Measurements from ENCODE around the gene NOL11. TPM values are rescaled to one million over a fixed set of nuclear protein-coding genes. Genes with fewer than 3 reads are reported as not detected.
A peak's percentile ranks its signal among the peaks of the same experiment; 100 is the strongest.

NOL11 gene
- total and polyA plus RNA-seq, 2 of the 8 experiments (the other 6 are each of a cell fraction or from before 2014, with no cell fraction given): 58.0 to 97.2 TPM

DNA sequence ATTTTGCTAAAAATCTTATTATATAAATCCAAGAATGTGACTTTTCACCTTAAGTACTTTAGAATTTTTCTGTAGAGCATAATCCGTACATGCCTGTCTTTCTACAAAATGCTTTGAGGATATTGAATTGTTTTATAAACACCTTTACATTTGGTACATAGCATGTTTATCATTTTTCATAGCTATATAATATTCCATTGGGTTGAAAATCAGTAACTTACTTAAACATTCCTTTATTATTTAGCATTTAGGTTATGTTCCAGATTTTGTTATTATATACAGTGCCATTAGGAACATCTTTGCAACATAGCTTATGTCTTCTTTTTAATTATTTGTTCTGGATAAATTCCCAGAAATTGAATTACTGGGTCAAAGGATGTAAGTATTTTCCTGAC is 17.0 kb upstream of the NOL11 start:
- H4K20me1 ChIP-seq (replicated peaks in 1 of 2; ENCODE audit: control insufficient read depth in 1 of 2, insufficient read depth in 2 of 2, low read length in 2 of 2): no peaks in the 10 kb centered on the region
- no peak for TF ChIP-seq RNF2 (IDR thresholded peaks at IDR 0.05; ENCODE audit: borderline replicate concordance, low read depth, low read length, missing control alignments, poor library complexity, severe bottlenecking)
- TF ChIP-seq CTBP2 (IDR thresholded peaks at IDR 0.05; ENCODE audit: borderline replicate concordance, insufficient read depth, insufficient read length, low read length): no peak
- peak; percentile 74; the same call in 1 of the 2 replicates for TF ChIP-seq KDM1A (IDR thresholded peaks at IDR 0.05; ENCODE audit: borderline replicate concordance, low read length)
- no peak for TF ChIP-seq RAD21 (IDR thresholded peaks at IDR 0.05 in 1 of 2, conservative IDR thresholded peaks at IDR 0.05 in 1 of 2; ENCODE audit: low read depth in 2 of 2, low read length in 2 of 2)
- peak in 1 of 2 experiments; percentile 46; a peak in 1 of 4 replicates for TF ChIP-seq HDAC2 (IDR thresholded peaks at IDR 0.05; ENCODE audit: borderline replicate concordance in 1 of 2, low read depth in 2 of 2, low read length in 2 of 2)
- no peak for TF ChIP-seq SIX5 (IDR thresholded peaks at IDR 0.05; ENCODE audit: low read depth, low read length)
- no peak for TF ChIP-seq GTF2F1 (IDR thresholded peaks at IDR 0.05; ENCODE audit: borderline replicate concordance, low read depth, low read length)
- H2BK20ac ChIP-seq (ENCODE audit: low read length): no peak overlapping the region
- H3K18ac ChIP-seq (ENCODE audit: extremely low read depth, low read length): no peak overlapping the region
- H2BK15ac ChIP-seq (ENCODE audit: low read length): no peak overlapping the region
- no peak overlapping the region for H2BK120ac ChIP-seq (replicated peaks; ENCODE audit: low read depth, low read length)
- no peak overlapping the region for H3K14ac ChIP-seq (ENCODE audit: insufficient read length)
- no peak overlapping the region for H4K91ac ChIP-seq (replicated peaks; ENCODE audit: insufficient read length, low read length)
- no peaks in the 10 kb centered on the region for H3K23me2 ChIP-seq (ENCODE audit: low read depth, low read length)
- no peak overlapping the region for H4K8ac ChIP-seq (ENCODE audit: extremely low read depth, insufficient read depth, low read length)
- H3K9me3 ChIP-seq (ENCODE audit: insufficient read depth in 2 of 2, low read depth in 1 of 2, low read length in 1 of 2): no peaks in the 10 kb centered on the region; a peak in 1 of 4 replicates
- no peak for FAIRE-seq
- 88% methylated on average over 1 of the region's 1 CpG; no CpG with 5 or more reads in 1 of the 2 experiments for WGBS, 2 experiments (ENCODE audit: extremely low coverage in 1 of 2, insufficient coverage in 1 of 2, insufficient read length in 1 of 2, insufficient replicate concordance in 2 of 2, low coverage in 1 of 2, low lambda C conversion rate in 2 of 2, missing lambda C conversion rate in 1 of 2)
- H3K23ac ChIP-seq (ENCODE audit: insufficient read length): no peak overlapping the region
- DNase-seq (ENCODE audit: low read depth in 1 of 2, low spot score in 2 of 2): no peak
- no peak overlapping the region for H3K9ac ChIP-seq (replicated peaks in 1 of 4; ENCODE audit: extremely low read depth in 1 of 4, low read depth in 3 of 4, low read length in 3 of 4)
- H3K56ac ChIP-seq (replicated peaks; ENCODE audit: insufficient read length, low read depth, low read length): no peak overlapping the region
- H3K79me2 ChIP-seq (ENCODE audit: control insufficient read depth in 1 of 2, insufficient read depth in 2 of 2, low read length in 2 of 2): no peaks in the 10 kb centered on the region
- no peaks in the 10 kb centered on the region; a peak in 1 of 7 replicates for H3K4me1 ChIP-seq (replicated peaks in 1 of 4; ENCODE audit: control insufficient read depth in 3 of 4, insufficient read depth in 4 of 4, low read length in 3 of 4)
- H3K27me3 ChIP-seq (replicated peaks in 1 of 4; ENCODE audit: control insufficient read depth in 3 of 4, extremely low read depth in 1 of 4, insufficient read depth in 3 of 4, low read length in 3 of 4): no peaks in the 10 kb centered on the region
- H2AFZ ChIP-seq (ENCODE audit: low read length): no peak overlapping the region
- no peak overlapping the region for H3K4me3 ChIP-seq (ENCODE audit: extremely low read depth in 1 of 4, insufficient read depth in 2 of 4, low read depth in 3 of 4, low read length in 4 of 4)
- no peaks in the 10 kb centered on the region for H3K79me1 ChIP-seq (ENCODE audit: low read depth, low read length)
- no peak overlapping the region for H2AK5ac ChIP-seq (ENCODE audit: low read depth, low read length)
- H3K4me2 ChIP-seq (ENCODE audit: insufficient read depth in 1 of 2, low read depth in 2 of 2, low read length in 2 of 2): no peak overlapping the region
- no peak overlapping the region for H2BK12ac ChIP-seq (ENCODE audit: low read depth, low read length)
- no peak overlapping the region for H3K4ac ChIP-seq (replicated peaks; ENCODE audit: insufficient read length, low read depth, low read length)
- no peak overlapping the region for H4K5ac ChIP-seq (ENCODE audit: insufficient read length, low read depth, low read length)
- H3K27ac ChIP-seq (ENCODE audit: low read depth, low read length): no peak overlapping the region
- ChIA-PET POLR2A (ENCODE audit: partially characterized antibody) (interaction anchor here (1.5 kb wide), 1 partner anchor 10 kb away, joined by 4 read pairs; no protein-coding TSS in a partner anchor), CTCF (ENCODE audit: partially characterized antibody) (interaction anchor here (0.9 to 4.4 kb wide), 3 partner anchors 7 to 325 kb away, joined by 3 to 29 read pairs (median 3); no protein-coding TSS in a partner anchor)
- H2BK5ac ChIP-seq (ENCODE audit: low read depth, low read length): no peak overlapping the region
- H3K36me3 ChIP-seq (ENCODE audit: control insufficient read depth in 2 of 4, insufficient read depth in 4 of 4, low read length in 3 of 4): no peaks in the 10 kb centered on the region
